NCI-H2196 treated with DMSO at 0.1 percent for 48 hours (cell line): Measurements from ENCODE around the gene CCDC9B.
A peak's percentile ranks its signal among the peaks of the same experiment; 100 is the strongest.

Experiments
- DNase-seq: peaks from one replicate; lab custom pipeline; 2025; ENCODE audit not compliant: unreplicated experiment; lab: John Stamatoyannopoulos, UW

The CCDC9B gene

GRCh38 chr15:40365624-40366456 is 25.1 kb upstream of the CCDC9B start:
- DNase-seq: no peak

- no peak for DNase-seq
These were observed 24.3 kb upstream of the CCDC9B start for GRCh38 chr15:40365016-40365415.

- DNase-seq: no peak
These were observed 23.5 kb upstream of the CCDC9B start for GRCh38 chr15:40364251-40364650.

GRCh38 chr15:40363611-40364010 is 22.9 kb upstream of the CCDC9B start:
- no peak for DNase-seq

- no peak for DNase-seq
These were observed 20.9 kb upstream of the CCDC9B start for GRCh38 chr15:40361640-40362039.

- DNase-seq: no peak
These were observed 19.3 kb upstream of the CCDC9B start for GRCh38 chr15:40360015-40360414.

GRCh38 chr15:40358471-40359353 is 18.0 kb upstream of the CCDC9B start:
- no peak for DNase-seq

GRCh38 chr15:40357723-40358470 is 17.2 kb upstream of the CCDC9B start, which contains the start of gene DISP2:
TSS of gene DISP2 (plus strand) at chr15:40358219. CDS start at chr15:40358322, 103 bp downstream.
- DNase-seq: peak; percentile 56

GRCh38 chr15:40357246-40357645 is 16.5 kb upstream of the CCDC9B start:
- DNase-seq: no peak

GRCh38 chr15:40355976-40356585 is 15.3 kb upstream of the CCDC9B start:
- DNase-seq: no peak

GRCh38 chr15:40354408-40355171 is 13.9 kb upstream of the CCDC9B start:
- no peak for DNase-seq

- no peak for DNase-seq
These were observed 13.0 kb upstream of the CCDC9B start for GRCh38 chr15:40353697-40354096.

- no peak for DNase-seq
These were observed 11.7 kb upstream of the CCDC9B start for GRCh38 chr15:40352281-40352901.

GRCh38 chr15:40349163-40349562 is 8.4 kb upstream of the CCDC9B start:
- no peak for DNase-seq

GRCh38 chr15:40348474-40348870 is 7.7 kb upstream of the CCDC9B start:
- no peak for DNase-seq

- DNase-seq: no peak
These were observed 7.1 kb upstream of the CCDC9B start for GRCh38 chr15:40347559-40348473.

GRCh38 chr15:40346579-40347558 is 6.1 kb upstream of the CCDC9B start:
- DNase-seq: no peak
